ENCODE measurements around the gene KCNN1.
"Not testable (repeated sequence)": the region's sequence is repeated elsewhere in the genome, so short reads cannot be mapped to it uniquely, and the experiment has no call there.

Gene KCNN1

GRCh38 chr19:18027151-18027550 is 60.2 kb downstream of the KCNN1 start:
- DNase-seq (ENCODE audit: low spot score) = no peak

GRCh38 chr19:18029617-18030338 is 62.9 kb downstream of the KCNN1 start:
- DNase-seq (ENCODE audit: low spot score) = peak; percentile 95

GRCh38 chr19:18031401-18031800 is 64.5 kb downstream of the KCNN1 start:
- DNase-seq (ENCODE audit: low spot score) = not testable (repeated sequence)

GRCh38 chr19:18032102-18032501 is 65.2 kb downstream of the KCNN1 start:
- not testable (repeated sequence) for DNase-seq (ENCODE audit: low spot score)

- no peak for DNase-seq (ENCODE audit: low spot score)
Measured at GRCh38 chr19:18041054-18041453, 74.1 kb downstream of the KCNN1 start.

- no peak for DNase-seq (ENCODE audit: low spot score)
Measured at GRCh38 chr19:18043676-18044075, 76.8 kb downstream of the KCNN1 start.

- DNase-seq (ENCODE audit: low spot score) = peak; percentile 51
Measured at GRCh38 chr19:18044825-18045304, 78.0 kb downstream of the KCNN1 start.

GRCh38 chr19:18045307-18046050 is 78.6 kb downstream of the KCNN1 start:
- no peak for DNase-seq (ENCODE audit: low spot score)

GRCh38 chr19:18046059-18046718 is 79.3 kb downstream of the KCNN1 start:
- no peak for DNase-seq (ENCODE audit: low spot score)

- DNase-seq (ENCODE audit: low spot score) = no peak
Measured at GRCh38 chr19:18049385-18049784, 82.5 kb downstream of the KCNN1 start.

Measured in hematopoietic multipotent progenitor cell treated with erythropoietin and hydrocortisone succinate and interleukin-3 and kit ligand, for 15 days (in vitro differentiated cells).